HG03469 (cell line): Measurements from ENCODE around the gene KCNQ1OT1.

ENCODE experiments used
- ATAC-seq: cut with Tn5 transposase; IDR thresholded peaks from one replicate; pipeline ENCODE4 v1.9.1; 2021; ENCODE audit warnings: mild to moderate bottlenecking, moderate library complexity, moderate number of reproducible peaks; ENCODE audit not compliant: unreplicated experiment

The KCNQ1OT1 gene

DNA sequence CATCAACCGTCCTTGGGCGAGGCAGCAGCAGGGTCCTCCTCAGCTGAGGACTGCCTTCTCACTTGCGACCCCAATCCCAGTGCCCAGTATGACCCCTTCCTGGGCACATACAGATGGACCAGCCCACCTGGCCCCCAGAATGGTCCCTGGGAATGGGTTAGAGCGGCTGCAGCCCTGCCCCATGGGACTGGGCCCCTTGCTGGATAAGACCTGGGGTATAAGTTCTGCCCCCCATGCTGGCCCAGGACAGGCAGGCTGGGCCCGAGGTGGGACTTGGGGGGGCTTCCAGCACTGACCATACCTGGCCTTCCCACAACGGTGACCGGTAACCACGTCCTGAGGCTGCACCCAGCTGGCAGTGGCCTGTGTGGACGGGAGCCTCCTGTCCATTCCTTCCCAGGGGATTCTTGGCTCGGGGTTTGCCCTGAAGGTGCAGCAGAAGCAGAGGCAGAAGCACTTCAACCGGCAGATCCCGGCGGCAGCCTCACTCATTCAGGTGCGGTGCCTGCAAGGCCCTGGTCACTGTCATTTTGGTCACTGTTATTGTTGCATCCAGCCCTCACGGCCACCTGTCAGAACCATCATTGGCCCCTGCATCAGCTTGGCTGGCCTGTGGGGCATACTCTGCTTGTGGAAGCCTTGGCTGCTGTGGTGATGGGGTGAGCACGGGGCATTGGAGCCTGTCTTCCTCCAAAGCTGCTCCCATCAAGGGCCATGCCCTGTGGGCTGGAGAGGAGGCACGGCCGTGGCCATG is 114.8 kb downstream of the KCNQ1OT1 start:
- no peak for ATAC-seq

DNA sequence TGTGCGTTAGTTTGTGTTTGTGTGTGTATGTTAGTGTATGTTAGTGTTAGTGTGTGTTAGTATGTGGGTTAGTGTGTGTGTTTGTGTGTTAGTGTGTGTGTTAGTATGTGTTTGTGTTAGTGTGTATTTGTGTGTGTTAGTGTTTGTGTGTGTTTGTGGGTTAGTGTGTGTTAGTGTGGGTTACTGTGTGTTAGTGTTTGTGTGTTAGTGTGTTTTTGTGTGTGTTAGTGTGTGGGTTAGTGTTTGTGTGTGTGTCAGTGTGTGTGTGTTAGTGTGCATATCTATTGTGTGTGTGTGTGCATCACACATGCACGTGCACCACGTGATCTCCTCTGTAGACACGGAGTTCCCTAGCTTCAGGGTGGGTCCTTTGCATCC is 115.4 kb downstream of the KCNQ1OT1 start:
- ATAC-seq = no peak

DNA sequence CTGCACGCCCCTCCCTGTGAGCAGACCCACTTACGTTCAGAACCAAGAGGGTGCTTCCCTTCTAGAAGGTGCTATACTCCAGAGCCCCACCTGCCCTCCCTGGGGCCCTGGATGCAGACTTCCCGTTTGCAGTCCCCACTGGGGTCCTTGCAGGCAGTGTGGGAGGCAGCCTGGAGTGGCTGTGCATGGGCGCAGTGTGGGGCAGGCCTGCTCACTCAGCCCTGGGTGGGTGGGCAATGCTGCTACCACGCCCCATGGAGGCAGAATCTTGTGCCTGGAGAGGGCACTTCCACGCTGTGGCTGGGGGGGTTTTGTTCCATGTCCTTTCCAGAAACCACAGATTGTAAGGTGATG is 116.2 kb downstream of the KCNQ1OT1 start:
- ATAC-seq = no peak

DNA sequence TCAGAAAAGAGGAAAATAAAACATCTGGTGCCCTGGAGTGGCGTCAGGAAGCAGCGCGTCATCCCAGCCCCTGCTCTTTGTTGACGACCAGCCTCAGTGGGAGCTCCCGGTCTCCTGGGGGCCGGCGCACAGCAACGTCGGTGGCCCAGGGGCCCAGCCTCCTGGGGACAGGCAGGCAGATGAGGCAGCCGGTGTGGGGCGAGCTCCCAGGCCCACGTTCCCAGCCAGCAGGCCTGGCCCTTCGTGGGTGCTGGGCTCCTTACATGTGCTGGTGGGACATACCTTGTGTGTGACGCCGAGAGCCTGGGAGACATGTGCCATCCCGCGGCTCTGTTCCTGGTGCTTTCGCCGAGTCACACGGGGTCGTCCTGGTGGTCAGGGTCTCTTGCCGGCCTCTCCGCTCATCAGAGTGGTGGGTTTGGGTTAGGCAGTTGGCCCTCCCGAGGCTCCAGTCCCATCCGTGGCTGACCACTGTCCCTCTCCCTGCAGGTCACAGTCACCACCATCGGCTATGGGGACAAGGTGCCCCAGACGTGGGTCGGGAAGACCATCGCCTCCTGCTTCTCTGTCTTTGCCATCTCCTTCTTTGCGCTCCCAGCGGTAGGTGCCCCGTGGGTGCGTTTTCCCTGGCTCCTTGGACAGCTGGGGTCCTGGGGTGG is 116.7 kb downstream of the KCNQ1OT1 start:
- no peak for ATAC-seq

DNA sequence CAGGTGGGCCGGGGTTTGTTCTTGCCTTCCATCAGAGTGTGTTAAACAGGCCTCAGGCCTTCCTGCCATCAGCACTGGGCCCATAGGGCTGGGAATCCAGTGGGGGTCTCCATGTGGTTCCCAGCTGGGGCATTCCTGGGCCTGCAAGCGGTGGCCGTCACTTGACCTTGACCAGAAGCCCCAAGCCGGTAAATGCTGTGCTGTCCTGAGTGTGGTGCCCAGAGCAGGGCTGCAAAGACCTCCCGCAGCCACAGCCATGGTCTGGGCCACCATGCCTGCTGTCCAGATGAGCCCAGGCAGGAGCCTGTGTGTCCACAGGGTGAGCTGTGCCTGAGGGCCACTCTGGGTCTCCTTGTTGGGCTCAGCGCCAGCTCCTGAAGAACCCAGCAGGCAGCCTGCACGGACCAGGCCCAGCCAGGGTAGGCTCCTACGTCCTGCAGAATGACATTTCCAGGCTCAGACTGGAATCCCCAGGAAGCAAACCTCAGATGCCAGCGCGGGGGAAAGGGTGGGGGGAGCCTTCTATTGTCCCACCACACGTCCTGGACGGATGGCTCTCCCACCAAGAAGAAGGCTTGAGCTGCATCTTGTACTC is 117.3 kb downstream of the KCNQ1OT1 start:
- no peak for ATAC-seq

DNA sequence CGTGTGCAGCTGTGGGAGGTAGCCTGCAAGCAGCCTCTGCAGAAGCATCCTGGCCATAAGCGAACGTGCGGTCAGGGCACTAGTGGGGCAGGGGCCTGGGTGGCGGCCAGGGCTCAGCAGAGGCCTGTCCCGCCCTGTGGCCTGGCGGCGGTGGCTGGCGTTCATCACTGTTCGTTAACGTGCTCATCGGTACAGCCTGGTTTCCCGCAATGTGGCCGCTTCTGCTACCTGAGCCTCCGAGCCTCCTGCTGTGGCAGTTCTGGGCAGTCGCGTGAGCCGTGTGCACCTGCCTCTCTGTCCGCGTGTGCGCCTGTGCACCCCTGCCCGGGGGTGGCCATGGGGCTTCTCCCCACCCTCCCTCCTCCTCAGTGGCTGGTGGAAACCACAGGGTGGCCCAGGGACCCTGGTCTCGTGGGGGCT is 117.9 kb downstream of the KCNQ1OT1 start:
- no peak for ATAC-seq

DNA sequence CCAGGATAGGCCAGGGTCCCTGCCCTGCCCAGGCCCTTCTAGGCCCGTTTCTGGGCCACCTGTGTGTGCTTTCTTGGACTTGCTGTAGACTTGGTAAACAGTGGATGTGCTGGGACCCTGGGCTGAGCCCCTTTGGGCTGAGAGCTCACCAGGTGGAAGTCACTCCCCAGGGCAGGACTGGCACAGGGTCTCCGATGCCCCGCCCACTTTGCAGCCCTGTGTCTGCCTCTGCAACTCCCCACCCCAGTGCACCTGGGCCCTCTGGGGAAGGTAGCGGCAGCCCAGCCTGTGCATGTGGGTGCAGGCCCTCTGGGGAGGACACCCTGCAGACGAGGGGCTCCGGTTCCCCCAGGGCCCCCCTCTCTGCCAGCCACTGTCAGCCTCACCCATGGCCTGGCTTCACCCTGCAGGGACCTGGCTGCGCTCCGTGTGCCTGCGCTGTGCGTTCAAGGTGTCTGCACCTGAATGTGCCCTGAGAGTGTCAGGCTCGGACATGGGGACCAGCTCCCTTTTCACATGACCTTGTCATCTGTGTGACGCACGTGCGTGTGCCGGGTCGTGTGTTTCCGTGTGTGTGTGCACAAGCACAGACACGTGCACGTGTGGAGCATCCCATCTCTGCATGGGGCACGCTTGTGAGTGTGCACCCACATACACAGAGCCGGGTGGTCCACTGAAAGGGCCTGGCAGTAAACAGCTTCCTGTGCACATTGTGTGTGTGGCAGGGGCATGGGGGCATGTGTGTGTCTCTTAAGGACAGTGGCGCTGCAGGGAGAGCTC is 118.5 kb downstream of the KCNQ1OT1 start:
- ATAC-seq = no peak

DNA sequence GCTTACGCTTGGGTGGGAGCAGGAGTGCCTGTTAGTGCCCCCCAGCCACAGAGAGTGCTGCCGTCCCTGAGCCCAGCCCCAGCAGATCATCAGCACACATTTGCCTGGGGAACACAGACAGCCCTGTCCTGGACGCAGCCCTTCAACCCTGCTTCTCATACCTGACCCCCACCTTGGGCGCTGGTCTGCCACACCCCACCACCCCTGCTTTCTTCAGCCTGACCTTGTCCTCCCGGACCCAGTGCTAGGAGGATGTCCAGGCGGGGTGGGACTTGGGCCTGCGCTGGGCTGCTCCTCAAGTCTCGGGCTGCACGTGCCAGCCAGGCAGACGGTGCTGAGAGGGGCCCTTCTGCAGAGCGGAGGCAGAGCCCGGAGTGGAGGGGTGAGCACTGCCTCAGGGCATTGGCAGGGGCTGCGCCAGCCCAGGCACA is 119.2 kb downstream of the KCNQ1OT1 start:
- no peak for ATAC-seq

DNA sequence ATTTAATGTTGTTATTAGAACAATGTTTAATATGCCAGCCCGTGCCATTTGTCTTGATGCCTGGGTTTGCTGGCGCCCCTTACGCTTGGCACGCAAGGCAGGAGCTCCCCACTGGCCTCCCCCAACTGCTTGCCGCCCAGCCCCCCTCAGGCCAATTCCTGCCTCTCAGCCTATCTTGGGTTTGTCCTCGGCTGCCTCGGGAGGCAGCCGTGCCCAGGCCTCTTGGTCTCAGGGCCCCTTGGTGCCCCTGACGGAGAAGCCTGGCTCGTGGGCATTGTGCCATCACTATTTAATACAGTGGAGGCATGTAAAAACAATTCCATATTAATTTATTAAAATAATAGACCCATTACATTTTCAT is 119.8 kb downstream of the KCNQ1OT1 start:
- no peak for ATAC-seq

DNA sequence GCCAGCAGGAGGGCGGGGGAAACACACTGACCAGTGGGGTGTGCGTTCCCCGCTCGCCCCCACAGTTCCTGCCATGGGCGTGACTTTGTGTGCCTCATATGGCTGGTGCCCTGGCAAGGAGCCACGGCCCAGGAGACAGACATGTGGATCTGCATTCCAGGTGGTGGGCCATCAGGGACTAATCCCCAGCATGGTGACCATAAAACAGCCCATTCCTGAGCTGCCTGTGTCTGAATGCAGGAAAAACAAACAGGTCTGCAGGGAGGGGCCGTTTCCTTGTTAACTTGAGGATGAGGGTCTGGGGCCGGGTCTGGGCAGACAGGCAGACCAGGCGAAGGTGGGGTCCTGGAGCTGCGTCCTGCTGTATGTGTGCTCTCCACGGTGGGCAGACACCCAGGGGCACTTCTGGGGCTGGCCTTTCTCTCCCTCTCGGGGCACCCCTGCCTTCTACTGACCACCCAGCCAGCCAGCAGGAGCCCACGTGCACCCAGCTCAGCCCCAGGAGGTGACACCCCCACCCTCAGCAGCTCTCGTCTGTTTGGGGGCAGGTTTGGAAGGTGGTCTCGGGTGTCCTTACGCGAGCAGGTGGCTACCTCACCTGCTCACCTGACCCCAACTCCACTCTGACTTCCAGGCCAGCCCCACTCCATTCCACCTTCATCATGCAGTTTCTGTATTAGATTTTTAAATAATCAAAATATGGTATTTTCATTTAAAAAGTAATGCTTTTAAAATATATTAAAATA is 120.3 kb downstream of the KCNQ1OT1 start:
- ATAC-seq = no peak

DNA sequence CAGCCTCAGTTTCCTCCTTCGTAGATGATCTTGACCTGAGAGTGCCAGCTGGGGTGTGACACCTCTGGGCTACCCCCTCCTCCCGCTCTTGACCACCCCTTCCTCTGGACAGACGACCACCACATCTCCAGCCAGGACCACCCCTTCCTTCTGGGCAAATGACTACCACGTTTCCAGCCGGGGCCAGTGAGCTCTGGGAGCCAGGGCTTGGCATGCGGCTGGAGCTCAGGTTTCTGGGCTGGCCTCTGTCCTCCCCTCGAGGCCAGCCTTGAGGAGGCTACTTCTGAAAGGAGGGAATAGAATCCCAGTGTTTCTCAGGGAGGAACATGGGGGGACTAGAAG is 120.9 kb downstream of the KCNQ1OT1 start:
- ATAC-seq = no peak

DNA sequence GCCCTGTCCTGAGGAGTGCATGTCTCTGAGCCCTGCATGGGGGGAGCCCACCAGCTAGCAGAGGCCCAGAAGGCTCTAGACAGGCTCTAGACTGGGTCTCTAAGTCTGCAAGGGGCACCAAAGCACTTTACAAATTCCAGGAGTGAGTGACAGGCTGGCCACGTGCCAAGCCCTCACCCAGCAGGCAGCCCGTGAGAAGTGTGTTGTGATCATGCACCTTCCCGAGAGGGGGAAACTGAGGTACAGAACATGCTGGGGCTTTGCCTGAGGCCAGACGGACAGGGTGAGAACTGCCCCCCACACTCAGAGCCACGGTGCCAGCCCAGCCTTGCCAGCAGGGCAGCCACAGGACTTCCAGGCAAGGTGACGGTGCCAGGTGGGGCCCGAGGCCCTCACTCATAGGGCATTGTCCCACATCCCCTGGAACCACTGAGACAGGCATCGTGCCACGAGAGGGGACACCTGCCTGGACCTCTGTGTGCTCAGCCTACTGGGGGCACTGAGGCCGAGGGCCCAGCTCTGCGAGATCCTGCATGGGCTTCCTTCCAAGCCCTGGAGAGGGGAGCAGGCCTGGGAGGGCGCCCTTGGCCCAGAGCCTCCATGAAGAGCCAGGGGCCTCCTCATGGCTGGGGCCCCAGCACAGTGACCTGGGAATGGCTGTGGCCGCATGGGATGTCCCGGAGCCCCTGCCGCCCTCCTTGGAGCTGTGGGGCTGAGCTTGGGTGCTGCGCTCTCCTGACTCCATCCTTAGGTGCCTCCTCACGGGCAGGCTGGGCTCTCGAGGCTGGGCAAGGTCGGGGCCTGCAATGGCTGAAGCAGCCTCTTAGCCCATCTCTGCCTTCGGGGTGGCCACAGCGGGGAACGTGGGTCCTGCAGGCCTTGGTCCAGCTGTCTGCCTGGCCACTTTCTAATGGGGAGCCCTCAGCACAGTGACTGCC is 121.5 kb downstream of the KCNQ1OT1 start:
- no peak for ATAC-seq

DNA sequence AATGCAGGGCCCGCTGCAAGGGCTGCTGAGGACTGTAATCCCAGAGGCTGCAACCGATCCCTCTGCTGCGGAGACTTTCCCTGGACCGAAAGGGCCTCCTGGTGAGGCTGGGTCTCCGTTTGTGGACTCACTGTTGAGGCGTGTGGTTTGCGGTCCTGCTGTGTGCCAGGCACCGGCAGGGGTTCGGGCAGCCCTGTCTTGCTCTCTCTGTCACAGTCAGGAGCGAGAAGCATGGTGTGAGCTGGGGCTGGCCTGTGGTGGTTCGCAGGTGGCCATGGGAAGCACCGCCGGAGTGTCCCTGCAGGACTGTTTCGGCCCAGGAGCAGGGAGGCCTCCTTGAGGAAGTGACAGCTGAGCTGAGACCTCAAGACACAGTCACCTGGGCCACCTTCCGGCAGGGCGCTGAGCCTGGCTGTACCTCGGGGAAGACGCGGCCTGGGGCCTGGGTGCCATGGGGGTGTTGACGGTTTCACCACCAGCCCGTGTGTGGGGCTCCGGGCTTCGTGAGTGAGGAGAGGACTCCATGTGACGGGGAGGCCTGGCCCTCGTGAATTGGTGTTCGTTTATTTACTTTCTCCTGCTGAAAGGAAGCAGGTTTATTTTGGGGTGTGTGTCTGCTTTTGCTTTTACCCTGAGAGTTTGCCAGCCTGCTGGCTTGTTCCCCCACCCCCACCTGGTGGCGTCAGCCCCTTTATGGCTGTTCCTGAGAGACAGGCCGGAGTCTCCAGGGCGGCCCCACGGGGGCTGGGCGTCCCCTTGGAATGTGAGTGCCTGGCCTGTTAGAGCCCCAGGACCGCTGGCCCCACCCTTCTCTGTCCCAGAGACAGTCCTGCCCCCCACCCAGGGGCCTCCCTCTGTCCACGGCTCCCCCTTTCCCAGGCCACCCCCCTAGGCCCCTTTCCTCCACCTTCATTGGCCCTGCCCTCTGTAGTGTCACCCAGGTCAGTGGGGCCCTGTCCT is 122.5 kb downstream of the KCNQ1OT1 start:
- no peak for ATAC-seq

DNA sequence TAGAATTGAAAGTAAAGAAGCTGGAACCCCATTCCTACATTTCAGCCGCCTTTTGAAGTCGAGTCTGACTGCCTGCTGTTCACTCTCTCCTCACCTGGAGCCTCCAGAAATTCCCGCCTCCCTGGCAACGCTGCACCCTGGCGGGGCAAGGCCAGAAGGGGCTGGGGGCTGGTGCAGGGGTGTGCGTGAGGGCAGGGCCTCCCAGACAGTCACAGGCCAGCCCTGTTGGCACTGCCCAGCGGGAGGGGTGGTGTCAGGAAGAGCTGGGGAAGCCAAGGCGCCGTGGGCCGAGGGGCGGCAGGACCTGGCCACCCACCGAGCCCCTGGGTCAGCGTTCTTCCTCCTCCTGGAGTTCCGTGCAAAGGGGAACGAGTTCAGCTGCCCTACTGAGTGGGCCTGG is 123.2 kb downstream of the KCNQ1OT1 start:
- ATAC-seq = no peak

DNA sequence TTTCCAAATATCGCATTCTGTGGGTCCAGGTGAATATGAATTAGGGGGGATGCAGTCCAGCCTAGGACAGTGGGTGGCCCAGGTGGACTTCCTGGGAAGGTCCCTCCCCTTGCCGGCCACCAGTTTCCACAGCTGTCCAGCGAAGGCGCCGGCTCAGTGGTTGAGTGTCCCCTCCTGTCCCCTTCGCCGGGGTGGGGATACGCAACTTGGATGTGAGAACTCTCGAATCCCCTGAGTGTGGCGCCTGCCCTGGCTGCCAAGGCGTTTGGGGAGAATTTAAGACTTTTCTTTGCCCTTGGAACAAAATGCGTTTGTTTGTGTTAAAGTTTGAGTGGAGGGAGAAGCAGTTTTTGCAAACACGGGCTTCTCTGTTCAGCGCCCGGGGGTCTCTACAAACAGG is 123.7 kb downstream of the KCNQ1OT1 start:
- ATAC-seq = no peak

DNA sequence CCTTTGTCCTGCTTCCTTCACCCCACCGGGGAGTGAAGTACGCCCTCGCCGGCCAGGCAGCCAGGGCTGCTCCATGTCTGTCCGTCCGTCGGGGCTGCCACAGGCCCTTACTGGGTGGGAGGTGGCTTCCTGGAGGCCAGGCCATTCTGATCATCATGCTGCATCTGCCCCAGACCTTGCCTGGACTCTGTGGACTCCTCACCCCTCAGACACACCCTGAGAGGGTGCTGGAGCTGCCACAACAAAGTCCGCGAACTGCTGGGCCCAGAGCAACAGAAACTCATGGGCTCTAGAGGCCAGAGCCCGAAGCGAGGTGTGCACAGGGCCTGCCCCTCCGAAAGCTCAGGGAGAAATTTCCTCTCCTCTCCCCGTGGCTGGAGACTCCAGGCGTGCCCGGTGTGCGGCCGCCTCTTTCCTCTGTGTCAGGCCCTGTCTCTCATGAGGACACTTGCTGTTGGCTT is 124.2 kb downstream of the KCNQ1OT1 start:
- ATAC-seq = no peak

DNA sequence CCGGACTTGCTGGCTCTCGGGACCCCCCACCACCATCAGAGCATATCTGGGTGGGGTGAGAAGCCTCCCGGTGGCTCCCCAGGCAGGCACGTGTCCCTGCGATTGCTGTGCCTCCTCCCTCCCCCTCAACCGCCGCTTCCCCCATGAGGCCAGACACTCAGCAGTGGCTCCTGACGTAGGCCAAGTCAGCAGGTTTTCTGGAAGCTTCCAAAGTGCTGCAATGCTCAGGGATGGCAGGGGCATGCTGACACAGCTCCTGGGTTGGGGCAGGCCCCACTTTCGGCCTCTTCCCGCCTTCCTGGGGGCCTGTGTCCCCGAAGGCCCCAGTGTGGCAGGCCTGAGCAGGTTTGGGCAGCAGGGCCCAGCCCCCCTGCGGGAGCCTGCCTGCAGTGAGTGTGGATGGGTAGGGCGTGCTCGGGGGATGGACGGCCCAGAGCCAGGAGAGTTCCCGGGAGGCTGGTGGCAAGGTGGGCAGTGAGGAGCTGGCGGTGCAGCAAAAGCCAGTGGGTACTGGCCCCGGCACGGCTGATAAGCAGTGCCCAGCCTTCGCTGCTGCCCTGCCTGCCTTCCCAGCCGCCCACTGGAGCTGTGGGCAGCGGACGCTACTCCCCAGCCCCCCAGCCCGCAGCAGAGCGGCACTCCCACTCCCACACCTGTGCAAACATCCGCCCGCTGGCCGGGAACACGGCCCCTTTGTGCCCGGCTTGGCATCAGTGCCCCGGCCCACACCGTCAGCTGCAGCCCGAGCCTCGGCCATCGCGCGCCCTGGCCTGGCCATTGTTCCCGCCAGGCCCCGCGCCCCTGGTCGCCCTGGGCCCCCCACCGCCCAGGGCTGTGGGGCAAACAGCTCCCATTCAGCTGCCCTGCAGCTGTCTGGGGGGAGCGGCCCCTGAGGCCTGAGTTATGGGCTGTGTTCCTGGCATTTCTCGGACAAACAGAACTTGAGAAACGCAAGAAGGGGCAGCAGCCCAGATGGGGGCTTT is 125.0 kb downstream of the KCNQ1OT1 start:
- ATAC-seq = no peak
